BJ (cell line): ENCODE measurements around the gene OR10G7. TPM values are rescaled to one million over a fixed set of nuclear protein-coding genes. Genes with fewer than 3 reads are reported as not detected.

Experiments
- CTCF ChIA-PET: fragments of 350-600 bp; formaldehyde crosslinking; extraction: SDS; loops from one replicate; lab custom pipeline; 2021; ENCODE audit warnings: antibody characterized with exemption, inconsistent platforms; lab: Yijun Ruan, JAX
- POLR2A ChIA-PET: fragments of 300-600 bp; sonication (Branson Sonifier 250); formaldehyde crosslinking; extraction: SDS; loops from one replicate; lab custom pipeline; 2021; ENCODE audit warnings: antibody characterized with exemption; lab: Charles Lee
- DNase-seq: peaks from one replicate; pipeline ENCODE4 v3.0.0-alpha.2; 2011; ENCODE audit warnings: low read depth
- H3K27me3 ChIP-seq: 2 replicates; pipeline ENCODE4 v1.6.0; 2011; ENCODE audit warnings: low read length; ENCODE audit not compliant: control insufficient read depth, insufficient read depth
- H3K36me3 ChIP-seq: 2 replicates; pipeline ENCODE4 v1.5.1; 2011; ENCODE audit warnings: low read length; ENCODE audit not compliant: control insufficient read depth, insufficient read depth
- H3K4me3 ChIP-seq: 2 replicates; pipeline ENCODE4 v1.5.1; 2011; ENCODE audit warnings: low read depth, mild to moderate bottlenecking, control low read depth, low read length
- polyA plus RNA-seq: library from polyadenylated mRNA; depleted of rRNA; stranded (reverse); fragments of >200 nt; gene quantifications from 2 replicates; pipeline ENCODE4 v1.2.3, GENCODE V29; 2011; rRNA removed
- TF ChIP-seq, protein P1 (sequence below): IDR thresholded peaks from 2 replicates; pipeline ENCODE4 v1.5.1; 2011; ENCODE audit warnings: low read depth, mild to moderate bottlenecking, control low read depth, inconsistent platforms, low read length, moderate library complexity; ENCODE audit not compliant: insufficient read depth

The OR10G7 gene
- polyA plus RNA-seq, 1 experiment = not detected

DNA sequence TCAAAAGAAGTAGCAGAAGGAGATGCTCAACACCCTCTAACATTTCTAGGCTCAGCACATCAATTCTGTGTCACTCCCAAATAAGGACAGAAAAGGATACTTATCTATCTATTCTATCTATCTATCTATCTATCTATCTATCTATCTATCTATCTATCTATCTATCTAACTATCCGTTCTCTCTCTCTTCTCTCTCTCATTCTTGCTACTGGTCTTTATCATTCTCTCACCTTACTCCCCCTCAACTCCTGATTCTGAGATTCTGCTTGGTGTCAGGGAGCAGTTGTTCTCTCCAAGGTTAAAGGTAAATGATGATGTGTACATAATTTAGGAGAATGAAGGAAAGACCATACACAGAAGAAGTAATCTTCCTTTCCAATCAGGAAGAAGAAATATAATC, 46.0 kb downstream of the OR10G7 start, which contains the start of gene OR10G6:
Gene OR10G6, minus strand, starts transcription at position 43 of the 400 bp plus-strand sequence. Its CDS starts 0 bp downstream, at position 43.
- POLR2A ChIA-PET = no interaction called here
- no peaks in the 10 kb centered on the region for H3K36me3 ChIP-seq
- TF ChIP-seq, protein P1, sequence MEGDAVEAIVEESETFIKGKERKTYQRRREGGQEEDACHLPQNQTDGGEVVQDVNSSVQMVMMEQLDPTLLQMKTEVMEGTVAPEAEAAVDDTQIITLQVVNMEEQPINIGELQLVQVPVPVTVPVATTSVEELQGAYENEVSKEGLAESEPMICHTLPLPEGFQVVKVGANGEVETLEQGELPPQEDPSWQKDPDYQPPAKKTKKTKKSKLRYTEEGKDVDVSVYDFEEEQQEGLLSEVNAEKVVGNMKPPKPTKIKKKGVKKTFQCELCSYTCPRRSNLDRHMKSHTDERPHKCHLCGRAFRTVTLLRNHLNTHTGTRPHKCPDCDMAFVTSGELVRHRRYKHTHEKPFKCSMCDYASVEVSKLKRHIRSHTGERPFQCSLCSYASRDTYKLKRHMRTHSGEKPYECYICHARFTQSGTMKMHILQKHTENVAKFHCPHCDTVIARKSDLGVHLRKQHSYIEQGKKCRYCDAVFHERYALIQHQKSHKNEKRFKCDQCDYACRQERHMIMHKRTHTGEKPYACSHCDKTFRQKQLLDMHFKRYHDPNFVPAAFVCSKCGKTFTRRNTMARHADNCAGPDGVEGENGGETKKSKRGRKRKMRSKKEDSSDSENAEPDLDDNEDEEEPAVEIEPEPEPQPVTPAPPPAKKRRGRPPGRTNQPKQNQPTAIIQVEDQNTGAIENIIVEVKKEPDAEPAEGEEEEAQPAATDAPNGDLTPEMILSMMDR = no peak
- CTCF ChIA-PET = no interaction called here
- H3K27me3 ChIP-seq = no peaks in the 10 kb centered on the region; the same call in 1 of the 2 replicates
- no peak within 1 kb of the TSS for H3K4me3 ChIP-seq
- no peak for DNase-seq

Other genes starting within 250 kb of the OR10G7 start
- gene OR6M1, start 235.0 kb downstream of the OR10G7 start, polyA plus RNA-seq = not detected in 2 replicates
- gene TMEM225, start 155.7 kb downstream of the OR10G7 start, polyA plus RNA-seq = not detected in 2 replicates
- gene OR8D4, start 139.2 kb downstream of the OR10G7 start, polyA plus RNA-seq = not detected in 2 replicates
- gene OR4D5, start 101.7 kb downstream of the OR10G7 start, polyA plus RNA-seq = not detected in 2 replicates
- gene OR6T1, start 97.5 kb downstream of the OR10G7 start, polyA plus RNA-seq = not detected in 2 replicates
- not detected in 2 replicates for gene OR10S1, start 63.5 kb downstream of the OR10G7 start, polyA plus RNA-seq
- not detected in 2 replicates for gene OR10G6, start 46.2 kb downstream of the OR10G7 start, polyA plus RNA-seq
- gene OR10G4, start 28.3 kb downstream of the OR10G7 start, polyA plus RNA-seq = not detected in 2 replicates
- gene OR10G9, start 18.3 kb downstream of the OR10G7 start, polyA plus RNA-seq = not detected in 2 replicates
- gene OR10G8, start 14.5 kb downstream of the OR10G7 start, polyA plus RNA-seq = not detected in 2 replicates
- 6.8 and 7.1 TPM in 2 replicates for gene VWA5A, start 74.1 kb upstream of the OR10G7 start, polyA plus RNA-seq
- gene OR10D3, start 142.0 kb upstream of the OR10G7 start, polyA plus RNA-seq = not detected in 2 replicates
- gene OR8G1, start 199.8 kb upstream of the OR10G7 start, polyA plus RNA-seq = not detected in 2 replicates
- gene OR8G5, start 215.1 kb upstream of the OR10G7 start, polyA plus RNA-seq = not detected in 2 replicates